ENCODE measurements around the gene RAVER2. TPM values are rescaled to one million over a fixed set of nuclear protein-coding genes. Genes with fewer than 3 reads are reported as not detected.
"Not testable (repeated sequence)": the region's sequence is repeated elsewhere in the genome, so short reads cannot be mapped to it uniquely, and the experiment has no call there.

RAVER2 gene
- total RNA-seq, 1 donor from 2014 or later = 6.1 TPM

GRCh38 chr1:64750092-64750491 is 5.2 kb downstream of the RAVER2 start:
- ATAC-seq = no peak

- ATAC-seq = no peak
Observed at GRCh38 chr1:64750875-64751274, 6.0 kb downstream of the RAVER2 start.

- ATAC-seq = no peak
Observed at GRCh38 chr1:64754173-64754572, 9.3 kb downstream of the RAVER2 start.

DNA sequence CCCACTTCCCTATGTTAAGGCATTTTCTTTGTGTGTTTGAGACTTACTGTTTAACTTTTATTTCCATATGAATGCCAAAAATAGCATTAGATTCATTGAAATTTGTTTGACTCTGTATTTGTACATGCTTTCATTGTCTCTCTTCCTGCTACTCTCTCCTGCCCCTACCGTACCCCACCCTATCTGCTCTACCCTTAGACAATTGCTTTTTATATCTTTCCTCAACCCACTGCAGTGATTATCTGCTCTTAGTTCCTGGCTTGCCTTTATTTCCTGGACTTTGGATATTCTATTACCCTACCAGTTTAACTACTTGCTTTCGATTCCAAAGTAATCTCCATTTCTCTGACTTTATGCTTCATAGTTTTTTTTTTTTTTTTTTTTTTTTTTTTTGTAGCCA is 10.5 kb downstream of the RAVER2 start:
- ATAC-seq = no peak

DNA sequence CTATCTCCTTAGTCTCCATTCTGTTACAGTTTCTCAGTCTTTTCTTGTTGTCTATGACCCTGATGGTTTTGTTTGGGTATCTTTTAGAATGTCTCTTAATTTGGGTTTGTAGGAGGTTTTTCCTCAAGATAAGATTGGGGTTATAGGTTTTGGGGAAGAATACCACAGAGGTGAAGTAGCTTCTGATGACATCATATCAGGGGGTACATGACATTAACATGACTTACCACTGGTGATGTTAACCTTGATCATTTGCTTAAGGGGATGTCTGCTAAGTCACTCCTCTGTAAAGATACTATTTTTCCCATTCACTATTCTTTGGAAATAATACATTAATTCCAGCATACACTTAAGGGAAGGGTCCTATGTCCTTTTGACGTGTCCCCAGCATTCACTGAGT is 11.9 kb downstream of the RAVER2 start:
- ATAC-seq = no peak

DNA sequence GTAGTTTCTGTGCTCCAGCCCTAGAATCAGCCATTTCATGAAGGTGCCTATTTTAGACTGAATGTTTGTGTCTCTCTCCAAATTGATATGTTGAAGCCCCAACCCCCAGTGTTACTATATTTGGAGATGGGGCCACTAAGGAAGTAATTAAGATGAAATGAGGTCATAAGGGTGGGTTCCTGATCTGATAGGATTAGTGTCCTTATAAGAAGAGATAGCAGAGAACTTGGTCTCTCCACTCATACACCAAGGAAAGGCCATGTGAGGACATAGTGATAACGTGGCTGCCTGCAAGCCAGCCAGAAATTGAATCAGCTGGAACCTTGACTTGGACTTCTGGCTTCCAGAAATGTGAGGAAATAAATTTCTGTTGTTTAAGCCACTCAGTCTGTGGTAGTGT is 12.3 kb downstream of the RAVER2 start:
- ATAC-seq = no peak

DNA sequence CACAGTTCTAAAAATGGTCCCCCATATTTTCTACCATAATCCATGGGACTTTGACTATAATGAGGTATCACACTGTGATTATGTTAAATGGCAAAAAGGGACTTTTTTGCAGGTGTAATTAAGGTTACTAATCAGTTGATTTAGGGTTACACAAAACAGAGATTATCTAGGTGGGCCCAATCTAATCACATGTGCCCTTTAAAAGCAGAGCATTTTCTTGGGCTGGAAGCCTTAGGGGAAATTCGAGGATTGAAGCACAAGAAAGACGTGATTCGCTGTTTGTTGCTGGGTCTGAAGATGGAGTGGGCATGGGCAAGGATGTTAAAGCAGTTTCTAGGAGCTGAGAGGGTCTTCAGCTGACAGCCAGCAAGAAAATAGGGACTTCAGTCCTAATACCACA is 13.4 kb downstream of the RAVER2 start:
- no peak for ATAC-seq

GRCh38 chr1:64759968-64760367 is 15.1 kb downstream of the RAVER2 start:
- no peak for ATAC-seq

GRCh38 chr1:64765012-64765411 is 20.1 kb downstream of the RAVER2 start:
- no peak for ATAC-seq

DNA sequence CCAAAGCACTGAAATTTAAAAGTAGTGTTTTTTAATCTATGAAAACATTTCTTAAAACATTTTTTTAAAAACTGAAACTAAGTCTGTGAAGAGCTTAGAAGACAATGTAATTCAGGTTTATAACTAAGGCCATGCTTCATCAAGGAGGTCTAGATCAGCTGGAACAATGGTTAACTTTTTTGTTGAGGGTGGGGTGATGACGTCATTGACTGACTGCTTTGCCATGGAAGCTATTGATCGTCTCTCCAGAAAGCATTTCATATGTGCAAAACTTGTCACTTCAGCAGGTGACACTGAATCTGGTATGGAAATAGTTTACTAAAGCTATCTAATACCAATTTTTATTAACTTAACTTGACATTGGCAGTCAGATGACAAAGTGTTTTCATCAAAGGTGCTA is 21.0 kb downstream of the RAVER2 start:
- ATAC-seq = no peak

GRCh38 chr1:64766429-64766828 is 21.6 kb downstream of the RAVER2 start:
- ATAC-seq = no peak

DNA sequence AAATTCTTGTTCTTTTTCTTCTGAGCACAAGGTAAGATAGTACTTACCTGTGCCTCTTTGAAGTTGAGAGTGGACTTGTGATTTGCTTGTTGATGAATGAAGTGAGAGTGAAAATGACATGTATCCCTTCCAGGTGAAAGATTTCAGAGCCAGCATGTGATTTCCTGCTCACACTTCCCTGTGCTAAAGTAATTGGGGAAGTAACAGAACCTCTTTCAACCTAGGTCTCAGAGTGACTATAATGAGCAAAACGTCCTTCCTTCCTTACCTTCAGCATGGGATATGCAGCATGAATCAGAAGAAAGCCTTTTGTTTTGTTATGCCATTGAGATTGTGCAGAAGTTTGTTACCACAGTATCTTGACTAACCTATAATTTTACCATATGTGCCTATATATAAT is 24.6 kb downstream of the RAVER2 start:
- ATAC-seq = peak; percentile 10

- ATAC-seq = peak; percentile 17
Observed at GRCh38 chr1:64769971-64770370, 25.1 kb downstream of the RAVER2 start.

DNA sequence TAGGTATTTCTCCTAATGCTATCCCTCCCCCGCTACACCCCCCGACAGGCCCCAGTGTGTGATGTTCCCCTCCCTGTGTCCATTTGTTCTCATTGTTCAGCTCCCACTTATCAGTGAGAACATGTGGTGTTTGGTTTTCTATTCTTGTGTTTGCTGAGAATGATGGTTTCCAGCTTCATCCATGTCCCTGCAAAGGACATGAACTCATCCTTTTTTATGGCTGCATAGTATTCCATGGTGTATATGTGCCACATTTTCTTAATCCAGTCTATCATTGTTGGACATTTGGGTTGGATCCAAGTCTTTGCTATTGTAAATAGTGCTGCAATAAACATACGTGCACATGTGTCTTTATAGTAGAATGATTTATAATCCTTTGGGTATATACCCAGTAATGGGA is 28.4 kb downstream of the RAVER2 start:
- ATAC-seq = not testable (repeated sequence)

- no peak for ATAC-seq
Observed at GRCh38 chr1:64775113-64775512, 30.2 kb downstream of the RAVER2 start.

DNA sequence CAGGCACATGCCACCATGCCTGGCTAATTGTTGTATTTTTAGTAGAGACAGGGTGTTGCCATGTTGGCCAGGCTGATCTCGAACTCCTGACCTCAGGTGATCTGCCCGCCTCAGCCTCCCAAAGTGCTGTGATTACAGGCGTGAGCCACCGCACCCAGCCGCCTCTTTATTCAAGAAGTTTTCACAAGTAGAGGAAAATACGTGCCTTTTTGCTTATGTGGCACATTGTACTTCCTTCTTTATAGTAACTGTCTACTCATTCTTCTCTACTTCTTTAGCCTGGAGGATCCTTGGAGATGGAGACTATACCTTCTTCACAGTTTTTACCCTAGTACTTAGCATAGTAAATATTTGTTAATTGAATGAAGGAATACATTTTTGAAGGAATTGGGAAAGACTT is 37.2 kb downstream of the RAVER2 start:
- ATAC-seq = not testable (repeated sequence)

DNA sequence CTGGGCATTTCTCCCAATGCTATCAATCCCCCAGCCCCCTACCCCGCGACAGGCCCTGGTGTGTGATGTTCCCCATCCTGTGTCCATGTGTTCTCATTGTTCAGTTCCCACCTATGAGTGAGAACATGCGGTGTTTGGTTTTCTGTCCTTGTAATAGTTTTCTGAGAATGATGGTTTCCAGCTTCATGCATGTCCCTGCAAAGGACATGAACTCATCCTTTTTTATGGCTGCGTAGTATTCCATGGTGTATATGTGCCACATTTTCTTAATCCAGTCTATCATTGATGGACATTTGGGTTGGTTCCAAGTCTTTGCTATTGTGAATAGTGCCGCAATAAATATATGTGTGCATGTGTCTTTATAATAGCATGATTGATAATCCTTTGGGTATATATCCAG is 38.0 kb downstream of the RAVER2 start:
- not testable (repeated sequence) for ATAC-seq

- no peak for ATAC-seq
Observed at GRCh38 chr1:64790832-64791487, 46.1 kb downstream of the RAVER2 start.

DNA sequence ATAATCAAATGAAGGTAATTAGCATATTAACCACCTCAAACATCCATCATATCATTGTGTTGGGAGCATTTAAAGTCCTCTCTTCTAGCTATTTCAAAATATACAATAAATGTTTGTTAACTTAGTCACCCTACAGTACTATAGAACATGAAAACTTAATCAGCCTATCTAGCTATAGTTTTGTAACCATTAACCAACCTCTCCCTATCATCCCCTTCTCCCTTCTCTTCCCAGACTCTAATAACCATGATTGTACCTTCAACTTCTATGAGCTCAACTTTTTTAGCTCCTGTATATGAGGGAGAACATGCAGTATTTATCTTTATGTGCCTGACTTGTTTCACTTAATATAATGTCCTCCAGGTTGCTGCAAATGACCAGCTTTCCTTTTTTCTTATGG is 54.0 kb downstream of the RAVER2 start:
- no peak for ATAC-seq

DNA sequence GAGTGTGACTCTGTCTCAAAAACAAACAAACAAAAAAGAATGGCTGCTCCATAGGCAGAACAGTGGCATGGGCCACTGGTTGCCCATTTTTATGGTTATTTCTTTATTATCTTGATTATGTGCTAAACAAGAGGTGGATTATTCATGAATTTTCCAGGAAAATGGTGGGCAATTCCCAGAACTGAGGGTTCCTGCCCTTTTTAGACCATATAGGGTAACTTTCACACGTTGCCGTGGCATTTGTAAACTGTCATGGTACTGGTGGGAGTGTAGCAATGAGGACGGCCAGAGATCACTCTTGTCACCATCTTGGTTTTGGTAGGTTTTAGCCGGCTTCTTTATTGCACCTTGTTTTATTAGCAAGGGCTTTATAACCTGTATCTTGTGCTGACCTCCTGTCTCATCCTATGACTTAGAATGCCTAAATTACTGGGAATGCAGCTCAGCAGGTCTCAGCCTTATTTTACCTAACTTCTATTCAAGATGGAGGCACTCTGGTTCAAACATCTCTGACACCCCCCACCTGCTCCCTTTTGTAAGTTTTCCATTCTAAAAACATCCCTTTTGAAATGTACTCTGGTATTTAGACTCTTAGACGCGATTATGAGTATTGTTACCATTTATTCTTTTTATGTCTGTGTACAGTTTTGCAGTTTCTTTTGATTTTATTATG is 57.1 kb downstream of the RAVER2 start:
- no peak for ATAC-seq

DNA sequence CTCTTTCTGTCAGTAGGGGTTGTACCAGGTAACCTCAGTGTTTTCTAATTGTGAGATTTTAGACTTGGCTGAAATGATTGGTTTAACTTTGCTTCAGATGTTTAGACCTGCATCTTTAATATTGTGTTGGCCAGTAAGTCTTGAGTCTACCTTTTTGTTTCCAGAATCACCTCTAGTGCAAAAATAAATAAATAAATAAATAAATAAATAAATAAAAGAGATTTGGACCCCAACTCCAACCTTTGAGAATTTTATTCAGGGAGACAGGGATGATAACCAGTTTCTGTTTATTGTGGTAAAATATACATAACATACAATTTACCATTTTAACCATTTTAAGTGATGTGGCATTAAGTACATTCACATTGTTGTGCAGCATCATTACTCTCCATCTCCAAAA is 64.4 kb downstream of the RAVER2 start:
- no peak for ATAC-seq

- ATAC-seq = no peak
Observed at GRCh38 chr1:64810001-64810400, 65.1 kb downstream of the RAVER2 start.

DNA sequence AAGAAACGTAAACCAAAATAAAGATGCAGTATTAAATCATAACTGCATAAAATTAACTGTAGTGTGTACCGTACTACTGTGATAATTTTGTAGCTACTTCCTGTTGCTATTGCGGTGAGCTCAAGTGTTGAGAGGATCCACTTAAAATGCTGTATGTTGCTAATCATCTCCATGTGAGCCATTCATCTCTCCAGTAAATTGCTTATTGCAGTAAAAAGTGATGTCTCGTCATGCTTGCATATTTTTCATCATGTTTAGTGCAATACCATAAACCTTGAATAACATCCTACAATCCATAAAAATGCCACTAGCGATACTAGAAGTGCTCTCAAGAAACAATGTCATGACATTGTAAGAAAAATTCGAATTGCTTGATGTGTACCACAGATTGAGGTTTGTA is 66.3 kb downstream of the RAVER2 start:
- no peak for ATAC-seq

DNA sequence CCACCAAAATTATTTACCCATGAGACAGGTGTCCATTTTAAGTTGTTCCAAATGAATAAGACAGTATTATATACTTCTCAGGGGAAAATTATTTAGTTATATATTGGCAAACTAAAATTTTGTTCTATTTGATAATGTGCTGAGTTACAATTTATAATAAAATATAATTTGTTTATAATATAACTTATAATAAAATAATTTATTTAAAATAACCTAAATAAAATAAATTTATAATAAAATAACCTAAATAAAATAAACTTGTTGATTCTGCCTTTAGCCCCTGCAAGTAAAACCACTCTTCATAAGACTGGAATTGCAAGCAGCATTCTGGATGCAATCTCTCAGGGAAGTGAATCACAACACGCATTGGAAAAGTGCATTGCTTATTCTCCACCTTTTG is 69.6 kb downstream of the RAVER2 start:
- no peak for ATAC-seq

GRCh38 chr1:64817364-64817763 is 72.5 kb downstream of the RAVER2 start:
- ATAC-seq = not testable (repeated sequence)
